NCI-H524 treated with DMSO at 0.1 percent for 48 hours (cell line): Measurements from ENCODE around the gene DAW1.
"Not testable (repeated sequence)": the region's sequence is repeated elsewhere in the genome, so short reads cannot be mapped to it uniquely, and the experiment has no call there.

ENCODE experiments used
- DNase-seq: peaks from one replicate; lab custom pipeline; 2025; lab: John Stamatoyannopoulos, UW

Gene DAW1, protein sequence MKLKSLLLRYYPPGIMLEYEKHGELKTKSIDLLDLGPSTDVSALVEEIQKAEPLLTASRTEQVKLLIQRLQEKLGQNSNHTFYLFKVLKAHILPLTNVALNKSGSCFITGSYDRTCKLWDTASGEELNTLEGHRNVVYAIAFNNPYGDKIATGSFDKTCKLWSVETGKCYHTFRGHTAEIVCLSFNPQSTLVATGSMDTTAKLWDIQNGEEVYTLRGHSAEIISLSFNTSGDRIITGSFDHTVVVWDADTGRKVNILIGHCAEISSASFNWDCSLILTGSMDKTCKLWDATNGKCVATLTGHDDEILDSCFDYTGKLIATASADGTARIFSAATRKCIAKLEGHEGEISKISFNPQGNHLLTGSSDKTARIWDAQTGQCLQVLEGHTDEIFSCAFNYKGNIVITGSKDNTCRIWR

GRCh38 chr2:227871375-227871791 is at the start of gene DAW1:
DAW1 (plus strand) TSS chr2:227871631; CDS start chr2:227871690, 59 bp downstream.
- DNase-seq: no peak

DNA sequence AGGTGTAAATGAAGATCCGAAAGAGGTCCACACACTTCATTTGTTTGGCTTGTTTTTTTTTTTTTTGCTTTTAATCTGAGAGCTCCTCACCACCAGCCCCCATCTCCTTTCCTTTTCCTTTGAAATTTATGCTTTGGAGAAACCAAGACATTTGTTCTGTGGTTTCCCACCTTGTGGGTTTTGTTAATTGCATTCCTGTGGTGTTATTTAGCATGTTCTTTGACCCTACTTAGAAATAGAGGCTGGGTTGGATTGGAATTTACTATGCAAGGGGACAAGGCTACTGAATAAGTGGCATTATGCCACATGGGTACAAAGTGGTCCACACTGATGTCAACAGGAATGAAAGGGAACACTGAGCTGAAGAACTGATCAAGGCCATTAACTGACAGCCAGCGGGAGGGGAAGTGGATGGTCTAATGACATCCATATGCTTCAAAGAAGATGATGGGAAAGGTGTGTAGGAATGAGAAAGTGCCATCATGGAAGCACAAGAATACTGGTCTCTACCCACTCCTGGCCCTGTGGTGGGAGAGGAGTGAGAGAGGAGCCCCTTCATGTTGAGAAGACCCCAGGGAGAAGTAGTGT is 48.9 kb upstream of the DAW1 start:
- DNase-seq: no peak

DNA sequence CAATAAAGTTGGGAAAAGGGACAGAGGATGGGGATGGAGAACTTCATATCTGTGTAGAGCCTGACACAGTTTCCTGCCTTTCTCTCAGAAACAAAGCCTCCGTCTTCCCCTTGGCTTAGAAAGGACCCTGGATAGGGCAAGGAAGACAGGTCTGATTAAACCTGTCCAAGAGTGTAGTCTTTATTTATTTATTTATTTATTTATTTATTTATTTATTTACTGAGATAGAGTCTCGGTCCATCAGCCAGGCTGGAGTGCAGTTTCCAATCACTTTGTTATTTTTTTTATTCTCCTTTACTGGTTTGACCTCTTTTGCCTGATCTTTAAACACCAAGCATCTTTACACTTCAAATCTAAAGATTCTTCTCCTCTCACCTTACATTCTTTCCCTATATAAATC is 47.5 kb upstream of the DAW1 start:
- DNase-seq: no peak

GRCh38 chr2:227824711-227825110 is 46.7 kb upstream of the DAW1 start:
- no peak for DNase-seq

GRCh38 chr2:227826019-227826521 is 45.4 kb upstream of the DAW1 start:
- DNase-seq: no peak

- DNase-seq: no peak
Measured at GRCh38 chr2:227826563-227826962, 44.9 kb upstream of the DAW1 start.

- DNase-seq: no peak
Measured at GRCh38 chr2:227827143-227827542, 44.3 kb upstream of the DAW1 start.

DNA sequence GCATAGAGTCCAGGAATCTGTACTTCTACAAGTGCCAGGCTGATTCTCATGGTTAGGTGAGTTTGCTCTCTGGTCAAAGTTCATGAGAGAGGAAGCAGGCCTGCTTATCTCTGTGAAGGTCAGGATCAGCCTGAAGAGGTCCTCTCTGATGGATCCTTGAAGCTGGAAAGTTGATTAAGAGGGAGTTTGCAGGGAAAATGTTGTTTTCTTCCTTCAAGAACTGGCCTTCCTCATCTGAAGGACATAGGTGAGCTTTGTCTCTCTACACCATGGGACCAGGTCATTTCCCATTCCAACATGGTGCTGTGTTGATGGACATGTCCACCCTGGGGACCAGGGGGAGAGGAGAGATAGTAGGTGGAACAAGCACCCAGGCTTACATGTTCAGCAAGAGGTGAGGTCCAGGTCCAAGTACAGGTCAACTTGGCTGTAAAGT is 42.9 kb upstream of the DAW1 start:
- no peak for DNase-seq

- no peak for DNase-seq
Measured at GRCh38 chr2:227829337-227829736, 42.1 kb upstream of the DAW1 start.

DNA sequence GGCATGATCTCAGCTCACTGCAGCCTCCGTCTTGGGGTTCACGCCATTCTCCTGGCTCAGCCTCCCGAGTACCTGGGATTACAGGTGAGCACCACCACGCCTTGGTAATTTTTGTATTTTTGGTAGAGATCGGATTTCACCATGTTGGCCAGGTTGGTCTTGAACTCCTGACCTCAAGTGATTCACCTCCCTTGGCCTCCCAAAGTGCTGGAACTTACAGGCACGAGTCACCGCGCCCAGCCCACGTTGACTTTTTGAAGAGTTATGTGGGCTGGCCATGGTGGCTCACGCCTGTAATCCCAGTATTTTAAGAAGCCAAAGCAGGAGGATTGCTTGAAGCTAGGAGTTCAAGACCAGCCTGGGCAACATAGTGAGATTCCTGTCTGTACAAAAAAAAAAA is 37.0 kb upstream of the DAW1 start:
- no peak for DNase-seq

GRCh38 chr2:227834916-227835650 is 36.3 kb upstream of the DAW1 start:
- no peak for DNase-seq

DNA sequence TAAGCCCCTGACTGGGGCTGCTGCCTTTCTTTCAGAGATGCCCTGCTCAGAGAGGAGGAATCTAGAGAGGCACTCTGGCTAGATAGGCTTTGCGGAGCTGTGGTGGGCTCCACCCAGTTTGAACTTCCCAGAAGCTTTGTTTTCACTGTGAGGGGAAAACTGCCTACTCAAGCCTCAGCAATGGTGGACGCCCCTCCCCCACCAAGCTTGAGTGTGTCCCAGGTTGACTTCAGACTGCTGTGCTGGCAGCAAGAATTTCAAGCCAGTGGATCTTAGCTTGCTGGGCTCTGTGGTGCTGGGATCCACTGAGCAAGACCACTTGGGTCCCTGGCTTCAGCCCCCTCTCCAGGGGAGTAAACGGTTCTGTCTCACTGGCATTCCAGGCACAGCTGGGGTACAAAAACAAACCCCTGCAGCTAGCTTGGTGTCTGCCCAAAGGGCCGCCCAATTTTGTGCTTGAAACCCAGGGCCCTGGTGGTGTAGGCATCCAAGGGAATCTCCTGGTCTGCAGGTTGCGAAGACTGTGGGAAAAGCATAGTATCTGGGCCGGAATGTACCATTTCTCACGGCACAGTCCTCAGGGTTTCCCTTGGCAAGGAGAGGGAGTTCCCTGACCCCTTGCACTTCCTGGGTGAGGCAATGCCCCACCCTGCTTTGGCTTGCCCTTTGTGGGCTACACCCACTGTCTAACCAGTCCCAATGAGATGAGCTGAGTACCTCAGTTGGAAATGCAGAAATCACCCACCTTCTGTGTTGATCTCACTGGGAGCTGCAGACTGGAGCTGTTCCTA is 31.9 kb upstream of the DAW1 start:
- not testable (repeated sequence) for DNase-seq

DNA sequence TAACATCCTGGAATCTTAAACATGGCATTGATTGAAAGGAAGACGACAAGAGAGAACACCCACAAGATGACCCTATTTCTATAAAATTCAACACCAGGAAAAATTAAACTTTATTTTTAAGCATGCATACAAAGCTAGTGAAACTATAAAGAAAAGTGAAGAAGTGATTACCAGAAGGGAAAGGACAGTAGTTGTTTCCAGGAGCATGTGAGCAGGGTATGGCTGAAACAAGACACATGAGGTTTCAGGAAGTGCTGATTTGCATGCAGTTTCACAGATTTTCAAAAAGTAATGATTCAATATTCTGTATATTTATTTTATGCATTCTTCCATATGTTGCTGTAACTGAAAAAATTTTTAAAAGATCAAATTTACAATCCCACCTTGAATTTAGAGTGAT is 24.6 kb upstream of the DAW1 start:
- no peak for DNase-seq

DNA sequence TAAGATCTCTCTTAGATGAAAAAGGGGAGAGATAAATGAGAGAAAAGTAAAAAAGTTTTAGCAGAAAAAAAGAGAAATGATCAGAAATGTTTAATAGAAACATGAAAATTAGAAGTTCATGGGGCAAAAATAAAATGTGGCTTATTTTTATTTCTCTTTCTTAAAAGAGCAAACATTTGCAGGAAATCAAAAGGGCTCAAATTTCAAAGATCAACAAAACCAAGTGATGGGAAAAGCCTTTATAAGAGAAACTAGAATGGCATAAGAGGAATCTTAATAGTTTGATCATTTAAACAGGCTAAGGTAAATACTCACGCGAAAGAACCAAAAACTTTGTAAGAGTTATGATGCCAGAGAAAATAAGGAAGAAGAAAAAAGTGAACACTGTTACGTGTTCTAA is 23.3 kb upstream of the DAW1 start:
- no peak for DNase-seq

DNA sequence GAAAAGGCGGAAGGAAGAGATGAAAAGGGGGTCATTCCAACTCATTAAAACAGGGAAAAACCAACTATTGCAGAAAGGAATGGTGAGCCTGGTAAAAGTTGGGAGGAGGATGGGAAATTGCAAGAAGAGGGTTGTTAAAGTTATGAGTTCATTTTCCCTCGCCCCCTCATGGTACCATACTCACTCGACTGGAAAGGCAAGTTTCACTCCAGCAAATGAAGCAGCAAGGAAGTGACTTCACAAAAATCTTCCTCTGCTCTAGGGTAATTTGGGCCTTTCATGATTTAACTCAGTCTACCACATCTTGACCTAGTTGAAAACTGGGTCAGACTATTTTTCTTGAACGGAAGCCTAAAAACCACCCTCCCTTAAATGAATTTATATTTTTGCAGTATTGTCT is 22.8 kb upstream of the DAW1 start:
- DNase-seq: no peak

- no peak for DNase-seq
Measured at GRCh38 chr2:227849906-227850305, 21.5 kb upstream of the DAW1 start.

GRCh38 chr2:227853204-227853629 is 18.2 kb upstream of the DAW1 start:
- DNase-seq: no peak

GRCh38 chr2:227853765-227854271 is 17.6 kb upstream of the DAW1 start:
- DNase-seq: peak; percentile 57

- no peak for DNase-seq
Measured at GRCh38 chr2:227855440-227855839, 16.0 kb upstream of the DAW1 start.

DNA sequence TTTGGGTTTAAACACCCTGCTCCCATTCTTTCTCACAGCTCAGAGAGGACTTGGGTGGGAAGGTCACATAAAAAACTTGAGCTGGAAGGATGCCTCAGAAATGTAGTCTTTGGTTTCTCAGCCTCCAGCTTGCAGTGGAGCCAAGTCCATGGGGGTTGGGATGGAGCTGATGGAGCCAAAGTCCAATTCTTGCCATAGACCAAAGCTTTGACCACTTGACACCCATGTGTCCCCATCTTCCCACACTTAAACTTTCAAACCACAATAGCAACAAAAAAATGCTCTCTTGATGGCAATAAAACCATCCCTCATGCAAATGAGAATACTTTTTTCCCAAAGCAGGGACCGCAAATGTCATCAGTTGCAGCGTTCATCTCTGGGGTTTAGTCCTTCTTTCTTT is 14.7 kb upstream of the DAW1 start:
- DNase-seq: no peak

GRCh38 chr2:227860221-227860641 is 11.2 kb upstream of the DAW1 start:
- no peak for DNase-seq

DNA sequence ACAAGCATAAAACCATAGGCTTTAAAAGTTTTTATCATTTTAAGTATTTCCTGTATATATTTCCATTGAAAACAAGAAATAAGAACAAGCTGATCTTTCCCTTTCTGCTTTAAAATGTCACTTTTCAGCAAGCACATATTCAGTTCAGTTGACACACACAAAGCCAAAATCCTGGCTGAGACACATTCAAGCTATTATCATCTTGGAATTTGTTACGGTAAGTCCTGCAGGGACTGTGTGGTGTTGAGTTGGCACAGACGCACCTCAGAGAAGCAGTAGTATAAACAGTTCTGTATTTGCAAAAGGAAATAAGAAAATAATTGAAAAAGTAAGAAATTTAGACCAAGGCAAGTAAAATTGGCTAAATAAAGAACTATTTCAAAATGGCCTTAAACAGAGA is 10.4 kb upstream of the DAW1 start:
- no peak for DNase-seq
